GDM1 (cell line): Measurements from ENCODE around the gene DLG2.

Source experiments
- DNase-seq: peaks from one replicate; lab custom pipeline; 2025; lab: John Stamatoyannopoulos, UW

The DLG2 gene

GRCh38 chr11:83511646-83512045 lies 2115.5 kb downstream of the DLG2 start:
- no peak for DNase-seq

- no peak for DNase-seq
Observed at GRCh38 chr11:83510530-83511460, 2116.3 kb downstream of the DLG2 start.

- DNase-seq: no peak
Observed at GRCh38 chr11:83508804-83509203, 2118.3 kb downstream of the DLG2 start.

GRCh38 chr11:83502041-83502440 lies 2125.1 kb downstream of the DLG2 start:
- no peak for DNase-seq

- DNase-seq: no peak
Observed at GRCh38 chr11:83493917-83494316, 2133.2 kb downstream of the DLG2 start.

GRCh38 chr11:83493034-83493433 lies 2134.1 kb downstream of the DLG2 start:
- no peak for DNase-seq

- DNase-seq: no peak
Observed at GRCh38 chr11:83483808-83484207, 2143.3 kb downstream of the DLG2 start.

GRCh38 chr11:83480811-83481210 lies 2146.3 kb downstream of the DLG2 start:
- no peak for DNase-seq

- no peak for DNase-seq
Observed at GRCh38 chr11:83480251-83480650, 2146.9 kb downstream of the DLG2 start.

- no peak for DNase-seq
Observed at GRCh38 chr11:83477772-83478171, 2149.4 kb downstream of the DLG2 start.

GRCh38 chr11:83475760-83476159 lies 2151.4 kb downstream of the DLG2 start:
- DNase-seq: no peak

GRCh38 chr11:83473743-83474142 lies 2153.4 kb downstream of the DLG2 start:
- DNase-seq: no peak

- no peak for DNase-seq
Observed at GRCh38 chr11:83472806-83473205, 2154.3 kb downstream of the DLG2 start.

- no peak for DNase-seq
Observed at GRCh38 chr11:83471831-83472727, 2155.1 kb downstream of the DLG2 start.

GRCh38 chr11:83467837-83468236 lies 2159.3 kb downstream of the DLG2 start:
- DNase-seq: no peak

- no peak for DNase-seq
Observed at GRCh38 chr11:83464160-83464944, 2162.8 kb downstream of the DLG2 start.

- no peak for DNase-seq
Observed at GRCh38 chr11:83459798-83460197, 2167.3 kb downstream of the DLG2 start.

- DNase-seq: no peak
Observed at GRCh38 chr11:83456566-83456965, 2170.6 kb downstream of the DLG2 start.

- DNase-seq: no peak
Observed at GRCh38 chr11:83456075-83456474, 2171.1 kb downstream of the DLG2 start.

- no peak for DNase-seq
Observed at GRCh38 chr11:83455356-83455755, 2171.8 kb downstream of the DLG2 start.

GRCh38 chr11:83454674-83455073 lies 2172.5 kb downstream of the DLG2 start:
- DNase-seq: no peak

- DNase-seq: no peak
Observed at GRCh38 chr11:83449338-83449913, 2177.7 kb downstream of the DLG2 start.
